ENCODE data around the gene SLC25A26. TPM values are rescaled to one million over a fixed set of nuclear protein-coding genes. Genes with fewer than 3 reads are reported as not detected.
"Not testable (repeated sequence)": the region's sequence is repeated elsewhere in the genome, so short reads cannot be mapped to it uniquely, and the experiment has no call there.

The SLC25A26 gene
- polyA plus RNA-seq, 1 donor (not counting 4 experiments of a cell fraction or from before 2014, with no cell fraction given), result 25.2 TPM

GRCh38 chr3:66297260-66297873, 76.6 kb downstream of the SLC25A26 start:
- no peak for FAIRE-seq
- TF ChIP-seq EZH2 (IDR thresholded peaks at IDR 0.05; ENCODE audit: low read length), result no peak
- H3K4me3 ChIP-seq (ENCODE audit: control insufficient read depth in 2 of 3, extremely low read depth in 1 of 3, insufficient read depth in 2 of 3, low read depth in 1 of 3, low read length in 3 of 3), result no peak overlapping the region

GRCh38 chr3:66297900-66298299, 77.1 kb downstream of the SLC25A26 start:
- no peak for DNase-seq (ENCODE audit: low read depth, low spot score)
- H3K36me3 ChIP-seq (ENCODE audit: control insufficient read depth in 2 of 2, extremely low read depth in 1 of 2, insufficient read depth in 2 of 2, low read length in 2 of 2), result no peaks in the 10 kb centered on the region
- no peak overlapping the region for H3K4me3 ChIP-seq (ENCODE audit: control insufficient read depth in 2 of 3, extremely low read depth in 1 of 3, insufficient read depth in 2 of 3, low read depth in 1 of 3, low read length in 3 of 3)
- H3K27me3 ChIP-seq (ENCODE audit: control insufficient read depth, extremely low read depth, insufficient read depth, low read length), result no peaks in the 10 kb centered on the region
- TF ChIP-seq CTCF (optimal IDR thresholded peaks at IDR 0.05 in 1 of 3, IDR thresholded peaks at IDR 0.05 in 1 of 3, conservative IDR thresholded peaks at IDR 0.05 in 1 of 3; ENCODE audit: extremely low read depth in 1 of 3, insufficient read depth in 2 of 3, low read length in 3 of 3) (no peak), EZH2 (IDR thresholded peaks at IDR 0.05; ENCODE audit: low read length) (no peak)
- dilution Hi-C loops (cut with MboI; ENCODE audit: extremely low pct_ligation_motif_present, low sequenced_read_pairs), result no loop called here
- no peak overlapping the region for H2AFZ ChIP-seq (ENCODE audit: control insufficient read depth, low read length)
- no peak overlapping the region for H3K27ac ChIP-seq (ENCODE audit: control insufficient read depth, insufficient read depth, low read length)
- H3K9ac ChIP-seq (ENCODE audit: control insufficient read depth, extremely low read depth, insufficient read depth, low read length), result no peak overlapping the region
- H3K9me1 ChIP-seq (ENCODE audit: control insufficient read depth, extremely low read depth, insufficient read depth, low read length), result no peaks in the 10 kb centered on the region
- no peak for FAIRE-seq
- no peak overlapping the region for H3K4me2 ChIP-seq (ENCODE audit: control insufficient read depth, extremely low read depth, insufficient read depth, low read depth, low read length)
- no peaks in the 10 kb centered on the region for H3K9me3 ChIP-seq (ENCODE audit: control insufficient read depth, low read depth, low read length)
- no peaks in the 10 kb centered on the region for H4K20me1 ChIP-seq (ENCODE audit: control insufficient read depth, extremely low read depth, insufficient read depth, low read length)
- no peaks in the 10 kb centered on the region for H3K4me1 ChIP-seq (ENCODE audit: control insufficient read depth, extremely low read depth, insufficient read depth, low read length)
- no peaks in the 10 kb centered on the region for H3K79me2 ChIP-seq (ENCODE audit: control insufficient read depth, insufficient read depth, low read length)

More at GRCh38 chr3:66297260-66297873, 76.6 kb downstream of the SLC25A26 start:
- no peak for DNase-seq (ENCODE audit: low read depth, low spot score)
- dilution Hi-C loops (cut with MboI; ENCODE audit: extremely low pct_ligation_motif_present, low sequenced_read_pairs), result no loop called here
- Histone ChIP-seq H3K9ac (ENCODE audit: control insufficient read depth, extremely low read depth, insufficient read depth, low read length) (no peak overlapping the region), H3K9me3 (ENCODE audit: control insufficient read depth, low read depth, low read length) (no peaks in the 10 kb centered on the region), H3K9me1 (ENCODE audit: control insufficient read depth, extremely low read depth, insufficient read depth, low read length) (no peaks in the 10 kb centered on the region), H2AFZ (ENCODE audit: control insufficient read depth, low read length) (no peak overlapping the region), H3K4me2 (ENCODE audit: control insufficient read depth, extremely low read depth, insufficient read depth, low read depth, low read length) (no peak overlapping the region), H3K4me1 (ENCODE audit: control insufficient read depth, extremely low read depth, insufficient read depth, low read length) (no peaks in the 10 kb centered on the region), H3K79me2 (ENCODE audit: control insufficient read depth, insufficient read depth, low read length) (no peaks in the 10 kb centered on the region), H3K27ac (ENCODE audit: control insufficient read depth, insufficient read depth, low read length) (no peak overlapping the region), H3K36me3 (ENCODE audit: control insufficient read depth in 2 of 2, extremely low read depth in 1 of 2, insufficient read depth in 2 of 2, low read length in 2 of 2) (no peaks in the 10 kb centered on the region), H3K27me3 (ENCODE audit: control insufficient read depth, extremely low read depth, insufficient read depth, low read length) (no peaks in the 10 kb centered on the region), H4K20me1 (ENCODE audit: control insufficient read depth, extremely low read depth, insufficient read depth, low read length) (no peaks in the 10 kb centered on the region)

GRCh38 chr3:66298591-66298990, 77.8 kb downstream of the SLC25A26 start:
- Histone ChIP-seq H3K4me1 (ENCODE audit: control insufficient read depth, extremely low read depth, insufficient read depth, low read length) (no peaks in the 10 kb centered on the region), H3K27ac (ENCODE audit: control insufficient read depth, insufficient read depth, low read length) (no peak overlapping the region), H3K4me2 (ENCODE audit: control insufficient read depth, extremely low read depth, insufficient read depth, low read depth, low read length) (no peak overlapping the region), H3K36me3 (ENCODE audit: control insufficient read depth in 2 of 2, extremely low read depth in 1 of 2, insufficient read depth in 2 of 2, low read length in 2 of 2) (no peaks in the 10 kb centered on the region), H3K9me3 (ENCODE audit: control insufficient read depth, low read depth, low read length) (no peaks in the 10 kb centered on the region), H3K27me3 (ENCODE audit: control insufficient read depth, extremely low read depth, insufficient read depth, low read length) (no peaks in the 10 kb centered on the region), H3K79me2 (ENCODE audit: control insufficient read depth, insufficient read depth, low read length) (no peaks in the 10 kb centered on the region), H3K4me3 (ENCODE audit: control insufficient read depth in 2 of 3, extremely low read depth in 1 of 3, insufficient read depth in 2 of 3, low read depth in 1 of 3, low read length in 3 of 3) (no peak overlapping the region), H3K9me1 (ENCODE audit: control insufficient read depth, extremely low read depth, insufficient read depth, low read length) (no peaks in the 10 kb centered on the region), H4K20me1 (ENCODE audit: control insufficient read depth, extremely low read depth, insufficient read depth, low read length) (no peaks in the 10 kb centered on the region), H2AFZ (ENCODE audit: control insufficient read depth, low read length) (no peak overlapping the region), H3K9ac (ENCODE audit: control insufficient read depth, extremely low read depth, insufficient read depth, low read length) (no peak overlapping the region)
- dilution Hi-C loops (cut with MboI; ENCODE audit: extremely low pct_ligation_motif_present, low sequenced_read_pairs), result no loop called here
- DNase-seq (ENCODE audit: low read depth, low spot score) (no peak), FAIRE-seq (no peak)
- TF ChIP-seq EZH2 (IDR thresholded peaks at IDR 0.05; ENCODE audit: low read length) (no peak), CTCF (optimal IDR thresholded peaks at IDR 0.05 in 1 of 3, IDR thresholded peaks at IDR 0.05 in 1 of 3, conservative IDR thresholded peaks at IDR 0.05 in 1 of 3; ENCODE audit: extremely low read depth in 1 of 3, insufficient read depth in 2 of 3, low read length in 3 of 3) (no peak)

- H3K27me3 ChIP-seq (ENCODE audit: control insufficient read depth, extremely low read depth, insufficient read depth, low read length); H3K9ac ChIP-seq (ENCODE audit: control insufficient read depth, extremely low read depth, insufficient read depth, low read length); DNase-seq (ENCODE audit: low read depth, low spot score); FAIRE-seq; H3K79me2 ChIP-seq (ENCODE audit: control insufficient read depth, insufficient read depth, low read length); H3K4me2 ChIP-seq (ENCODE audit: control insufficient read depth, extremely low read depth, insufficient read depth, low read depth, low read length); H3K4me3 ChIP-seq (ENCODE audit: control insufficient read depth in 2 of 3, extremely low read depth in 1 of 3, insufficient read depth in 2 of 3, low read depth in 1 of 3, low read length in 3 of 3); H4K20me1 ChIP-seq (ENCODE audit: control insufficient read depth, extremely low read depth, insufficient read depth, low read length); H3K36me3 ChIP-seq (ENCODE audit: control insufficient read depth in 2 of 2, extremely low read depth in 1 of 2, insufficient read depth in 2 of 2, low read length in 2 of 2); H3K9me3 ChIP-seq (ENCODE audit: control insufficient read depth, low read depth, low read length); H3K4me1 ChIP-seq (ENCODE audit: control insufficient read depth, extremely low read depth, insufficient read depth, low read length); dilution Hi-C loops (cut with MboI; ENCODE audit: extremely low pct_ligation_motif_present, low sequenced_read_pairs); H3K27ac ChIP-seq (ENCODE audit: control insufficient read depth, insufficient read depth, low read length); H2AFZ ChIP-seq (ENCODE audit: control insufficient read depth, low read length); H3K9me1 ChIP-seq (ENCODE audit: control insufficient read depth, extremely low read depth, insufficient read depth, low read length): not testable (repeated sequence)
Observed at GRCh38 chr3:66299085-66299484, 78.3 kb downstream of the SLC25A26 start.
